Thyroid gland (tissue), 4 donors: ENCODE results near the gene MBD3L5.

Experiments
- CTCF ChIP-seq, 6 experiments: fragments of 200-600 bp in 3 of 6; fragments of 450-650 bp in 3 of 6; sonication (generic) in 3 of 6; IDR thresholded peaks; one replicate each; pipeline ENCODE4 v1.5.1; 2016 to 2019; ENCODE audit warnings: antibody characterized with exemption in 6 of 6, mild to moderate bottlenecking in 2 of 6, inconsistent platforms in 1 of 6, moderate library complexity in 1 of 6
- POLR2A ChIP-seq, 2 donors: fragments of 450-650 bp; IDR thresholded peaks; one replicate each; pipeline ENCODE4 v1.6.1; 2017; ENCODE audit warnings: antibody characterized with exemption in 2 of 2, mild to moderate bottlenecking in 2 of 2, moderate library complexity in 1 of 2

GRCh38 chr19:7068599-7068998, 38.2 kb downstream of the MBD3L5 start:
- no peak for TF ChIP-seq CTCF (IDR thresholded peaks at IDR 0.05)
- no peak for TF ChIP-seq POLR2A (IDR thresholded peaks at IDR 0.05)
